Measurements from ENCODE around the gene ARMC7. TPM values are rescaled to one million over a fixed set of nuclear protein-coding genes. Genes with fewer than 3 reads are reported as not detected.

Gene ARMC7
- 2.6 and 5.1 TPM in 2 replicates for total RNA-seq

DNA sequence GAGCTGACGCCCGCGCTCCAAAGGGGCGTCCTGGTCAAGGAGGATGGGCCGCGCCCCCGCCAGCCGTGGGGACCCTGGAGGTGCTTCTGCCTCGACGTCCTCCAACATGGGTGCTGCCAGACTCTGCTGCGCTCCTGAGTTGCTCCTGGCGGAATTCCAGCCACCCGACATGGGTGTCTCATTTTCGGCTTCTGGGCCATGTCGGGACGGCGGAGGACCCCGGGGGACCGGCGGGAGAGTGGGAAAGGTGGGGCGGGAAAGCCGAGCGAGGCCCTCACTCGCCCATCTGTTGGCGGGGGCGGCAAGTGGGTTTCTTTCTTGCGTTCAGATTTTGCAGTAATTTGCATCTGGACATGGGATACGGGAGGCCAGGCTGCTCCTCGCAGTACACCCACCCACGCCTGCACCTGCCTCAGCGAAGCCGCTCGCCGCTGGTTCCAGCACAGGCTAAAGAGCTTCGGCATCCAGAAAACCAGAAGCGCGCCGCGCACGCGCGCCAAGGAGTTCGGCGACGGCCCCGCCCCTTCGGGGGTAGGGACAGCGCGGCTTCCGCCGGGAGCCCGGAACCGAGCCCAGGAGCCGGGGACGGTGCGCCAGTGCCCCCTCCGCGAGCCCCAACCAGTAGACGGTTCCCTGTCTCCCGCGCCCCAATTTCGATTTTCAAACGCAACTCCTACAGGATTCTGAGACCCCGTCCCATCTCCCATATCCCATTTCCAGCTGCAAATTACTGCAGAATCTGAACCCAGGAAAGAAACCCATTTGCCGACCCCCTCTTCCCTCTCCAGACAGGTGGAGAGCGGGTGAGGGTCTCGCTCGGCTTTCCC, at the start of gene ARMC7:
TSS of gene ARMC7 (plus strand) at position 563 of the 827 bp plus-strand sequence. CDS start 320 bp downstream, outside the sequence.

DNA sequence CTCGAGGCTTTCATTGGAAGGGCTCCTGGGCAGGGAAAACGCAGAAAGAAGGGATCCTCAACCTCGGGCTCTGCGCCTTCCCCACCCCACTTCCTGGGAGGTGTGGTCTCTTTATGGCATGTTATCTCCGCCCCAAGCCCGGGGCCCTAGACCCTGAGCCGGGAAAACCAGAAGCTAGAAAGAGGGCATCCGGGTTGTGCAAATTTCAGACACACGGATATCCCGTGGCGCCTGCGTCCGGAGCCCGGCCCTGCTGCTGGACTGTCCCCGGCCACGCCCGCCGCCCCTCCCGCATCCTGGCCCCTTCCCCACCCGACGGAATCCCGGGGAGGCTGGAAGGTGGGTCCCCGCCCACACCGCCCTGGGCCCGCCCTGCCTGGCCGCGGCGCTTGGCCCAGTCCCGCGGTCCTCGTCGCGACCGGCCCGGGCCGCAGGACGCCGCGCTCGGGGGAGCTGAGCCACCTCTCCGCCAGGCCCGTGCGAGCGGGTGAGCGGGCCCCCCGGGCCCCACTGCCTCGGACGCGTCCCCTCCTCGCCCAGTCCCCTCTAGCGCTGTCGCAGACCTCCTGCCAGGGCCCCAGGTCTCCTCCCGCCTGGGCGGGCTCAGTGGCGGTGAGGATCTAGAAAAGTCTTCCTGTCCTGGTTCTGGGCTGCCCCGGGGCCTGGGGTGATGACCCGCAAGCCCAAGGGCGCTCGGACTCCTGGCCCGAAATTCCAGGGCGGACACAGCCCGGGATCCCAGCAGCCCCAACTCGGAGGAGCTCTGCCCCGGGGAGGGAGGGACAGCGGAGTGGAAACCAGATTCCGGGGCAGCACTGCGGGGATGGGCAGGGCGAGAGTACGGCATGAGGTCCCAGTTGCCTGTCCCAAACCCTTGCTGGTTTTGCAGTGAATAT, 22.0 kb upstream of the ARMC7 start, which contains the start of gene SLC16A5:
TSS of gene SLC16A5 (plus strand) at position 397 of the 896 bp plus-strand sequence. CDS start 5,683 bp downstream, outside the sequence.

DNA sequence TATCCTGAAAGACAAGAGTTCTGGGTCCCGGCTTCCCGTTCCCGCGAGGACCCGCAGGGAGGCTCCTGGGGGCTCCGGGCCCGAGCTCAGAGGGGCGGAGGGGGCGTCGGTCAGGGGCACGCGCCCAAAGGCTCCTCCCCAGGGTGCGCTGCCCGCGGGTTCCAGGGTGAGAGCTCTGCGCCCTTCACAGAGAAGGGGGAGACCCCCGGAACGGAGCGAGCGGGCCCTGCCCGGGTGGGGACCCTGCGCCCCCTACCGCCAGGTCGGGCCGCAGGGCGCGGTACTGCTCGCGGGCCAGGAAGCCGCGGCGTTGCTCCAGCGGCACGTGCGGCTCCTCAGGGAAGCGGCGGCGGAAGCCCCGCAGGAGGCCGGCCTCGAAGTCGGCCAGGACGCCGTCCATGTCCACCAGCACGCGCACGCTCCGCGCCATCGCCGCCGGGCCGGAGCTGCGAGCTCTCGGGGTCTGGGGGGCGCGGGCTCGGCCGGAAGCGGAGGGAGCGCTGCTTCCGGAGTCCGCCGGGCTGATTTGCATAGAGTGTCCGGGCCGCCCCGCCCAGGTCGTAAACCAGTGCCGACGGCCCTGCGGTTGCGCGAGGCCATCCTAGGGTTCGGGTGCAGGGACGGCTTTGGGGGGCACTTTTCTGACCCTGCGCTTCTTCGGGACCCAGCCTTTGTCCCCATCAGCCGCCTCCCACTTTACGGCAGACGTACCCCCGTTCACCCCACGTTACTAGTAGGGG, 21.7 kb downstream of the ARMC7 start, which contains the start of gene NT5C:
TSS of gene NT5C (minus strand) at position 465 of the 740 bp plus-strand sequence. CDS start at position 430, 35 bp downstream.

DNA sequence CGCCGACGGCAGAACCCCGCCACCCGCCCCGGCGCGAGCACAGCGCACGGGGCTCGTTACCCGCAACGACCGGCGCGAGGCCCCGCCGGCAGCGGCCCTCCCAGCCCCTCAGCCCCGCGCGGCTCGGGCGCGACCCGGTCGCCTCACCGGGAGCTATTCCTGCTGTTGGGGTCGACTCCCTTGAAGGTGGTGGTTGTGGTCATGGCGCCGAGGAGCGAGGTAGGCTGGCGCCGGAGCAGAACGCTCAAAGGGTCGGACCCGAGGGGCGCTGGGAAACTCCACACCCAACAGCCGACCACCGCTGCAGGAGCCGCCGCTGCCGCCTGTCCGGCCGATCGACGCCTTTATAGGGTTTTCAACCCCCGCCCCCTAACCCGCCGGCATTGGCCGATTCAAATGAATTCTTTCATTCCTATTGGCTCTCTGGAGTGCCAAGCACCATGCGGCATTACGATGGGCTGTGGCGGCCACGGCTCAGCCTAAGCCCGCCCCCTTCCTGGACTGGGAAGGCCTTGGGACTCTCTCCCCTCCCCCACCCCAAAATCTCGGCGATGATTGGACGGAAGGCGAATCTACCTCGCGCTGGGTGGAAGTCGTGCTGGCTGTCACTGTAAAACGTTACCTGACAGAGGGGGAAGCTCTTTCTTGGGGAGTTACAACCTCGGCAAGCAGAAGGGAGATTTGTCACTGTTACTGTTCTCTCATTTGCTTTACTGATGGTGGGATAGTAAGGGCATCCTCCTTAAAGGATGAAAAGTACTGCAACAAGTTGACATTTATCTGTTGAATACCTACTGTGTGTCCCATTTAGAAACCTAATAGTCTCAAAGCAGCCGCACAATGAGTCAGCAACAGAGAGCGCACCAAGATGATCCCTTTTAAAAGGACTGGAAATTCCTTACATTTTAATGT, 44.7 kb downstream of the ARMC7 start, which contains the start of gene JPT1:
TSS of gene JPT1 (minus strand) at position 318 of the 912 bp plus-strand sequence. CDS start at position 203, 115 bp downstream.

Other genes with a start within 250 kb of the ARMC7 start
- gene FDXR, start 237.0 kb upstream of the ARMC7 start, total RNA-seq, result 40.8 and 49.1 TPM in 2 replicates
- gene FADS6, start 216.3 kb upstream of the ARMC7 start, total RNA-seq, result not detected in 2 replicates
- 0.16 TPM in 1 of 2 replicates, not detected in the other for gene USH1G, start 186.7 kb upstream of the ARMC7 start, total RNA-seq
- gene OTOP2, start 185.7 kb upstream of the ARMC7 start, total RNA-seq, result not detected in 2 replicates
- gene OTOP3, start 174.1 kb upstream of the ARMC7 start, total RNA-seq, result not detected in 2 replicates
- 19.3 and 36.4 TPM in 2 replicates for gene HID1, start 137.2 kb upstream of the ARMC7 start, total RNA-seq
- 13.0 and 17.1 TPM in 2 replicates for gene CDR2L, start 122.3 kb upstream of the ARMC7 start, total RNA-seq
- gene MRPL58, start 97.3 kb upstream of the ARMC7 start, total RNA-seq, result 22.9 and 28.3 TPM in 2 replicates
- gene ATP5PD, start 63.0 kb upstream of the ARMC7 start, total RNA-seq, result 143 and 176 TPM in 2 replicates
- gene KCTD2, start 62.7 kb upstream of the ARMC7 start, total RNA-seq, result 11.2 and 15.0 TPM in 2 replicates
- 5.3 and 8.2 TPM in 2 replicates for gene SLC16A5, start 22.0 kb upstream of the ARMC7 start, total RNA-seq
- gene NT5C, start 21.8 kb downstream of the ARMC7 start, total RNA-seq, result 19.1 and 22.3 TPM in 2 replicates
- gene JPT1, start 44.5 kb downstream of the ARMC7 start, total RNA-seq, result 93.8 and 113 TPM in 2 replicates
- 85.2 and 164 TPM in 2 replicates for gene SUMO2, start 73.0 kb downstream of the ARMC7 start, total RNA-seq
- gene NUP85, start 95.7 kb downstream of the ARMC7 start, total RNA-seq, result 41.9 and 43.4 TPM in 2 replicates
- gene GGA3, start 151.6 kb downstream of the ARMC7 start, total RNA-seq, result 8.1 and 24.9 TPM in 2 replicates
- 61.0 and 64.3 TPM in 2 replicates for gene MRPS7, start 151.9 kb downstream of the ARMC7 start, total RNA-seq
- gene MIF4GD, start 161.3 kb downstream of the ARMC7 start, total RNA-seq, result 10.1 and 10.8 TPM in 2 replicates
- 6.6 and 9.8 TPM in 2 replicates for gene SLC25A19, start 179.5 kb downstream of the ARMC7 start, total RNA-seq

Data from bladder microvascular endothelial cell (primary cell).